MM.1S (cell line): ENCODE results near the gene GFRA1.

ENCODE experiments used
- CTCF ChIP-seq: fragments of 300-600 bp; sonication (generic); IDR thresholded peaks from 2 replicates; pipeline ENCODE4 v1.5.1; 2016; ENCODE audit warnings: antibody characterized with exemption, low read length, mixed read lengths
- EZH2phosphoT487 ChIP-seq: fragments of 300-600 bp; sonication (generic); IDR thresholded peaks from 2 replicates; pipeline ENCODE4 v1.6.1; 2018; ENCODE audit warnings: antibody characterized with exemption, low read length

- TF ChIP-seq CTCF: no peak
- no peak for TF ChIP-seq EZH2phosphoT487
These were observed 243.2 kb downstream of the GFRA1 start for GRCh38 chr10:116029826-116030225.
